Stimulated activated CD8-positive, alpha-beta memory T cell treated with anti-CD3 and anti-CD28 coated beads, Interleukin-7, amount 100 ng/mL, for 48 hours (primary cell): ENCODE data around the gene CRABP1.

Experiments
- DNase-seq, 2 donors: peaks; one replicate each; pipeline ENCODE4 v3.0.0-alpha.2; 2020; ENCODE audit warnings: low read depth in 1 of 2; ENCODE audit errors: extremely low read depth in 1 of 2

The CRABP1 gene

DNA sequence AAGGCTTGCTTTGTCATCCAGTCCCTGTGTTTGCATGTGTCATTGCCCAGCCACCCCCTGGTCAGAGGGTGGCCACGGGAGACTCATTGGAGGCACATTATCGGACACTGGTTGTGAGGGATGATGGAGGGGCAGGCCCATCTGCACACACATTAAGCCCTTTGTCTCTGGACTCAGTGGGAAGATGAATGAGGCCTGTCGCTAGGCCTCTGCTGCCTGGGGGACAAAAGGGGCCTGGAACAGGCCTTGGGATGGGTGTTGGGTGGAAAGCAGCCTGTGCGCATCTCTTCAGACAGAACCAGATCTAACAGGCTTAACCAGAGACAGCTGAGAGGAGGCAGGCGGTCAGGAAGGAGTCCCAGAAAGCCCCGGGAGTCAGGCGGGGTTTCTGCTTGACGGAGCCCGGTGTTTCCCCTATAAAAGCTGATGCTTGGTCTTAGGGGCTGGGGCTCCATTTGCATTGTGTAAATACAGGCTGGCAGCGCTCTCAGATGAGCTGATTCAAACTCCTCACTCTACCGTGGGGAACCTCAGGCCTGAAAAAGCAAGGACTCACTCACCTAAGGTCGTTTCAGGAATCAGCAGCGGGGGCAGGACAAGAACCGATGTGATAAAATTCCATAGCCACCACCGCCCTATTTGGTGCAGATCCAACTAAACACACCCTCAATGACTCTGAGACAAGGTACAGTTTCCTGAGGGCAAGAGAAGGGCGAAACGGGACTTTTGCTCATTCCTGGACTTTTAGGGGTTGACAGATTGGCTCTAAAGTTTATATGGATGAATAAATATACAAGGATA, 23.7 kb upstream of the CRABP1 start:
- no peak for DNase-seq

DNA sequence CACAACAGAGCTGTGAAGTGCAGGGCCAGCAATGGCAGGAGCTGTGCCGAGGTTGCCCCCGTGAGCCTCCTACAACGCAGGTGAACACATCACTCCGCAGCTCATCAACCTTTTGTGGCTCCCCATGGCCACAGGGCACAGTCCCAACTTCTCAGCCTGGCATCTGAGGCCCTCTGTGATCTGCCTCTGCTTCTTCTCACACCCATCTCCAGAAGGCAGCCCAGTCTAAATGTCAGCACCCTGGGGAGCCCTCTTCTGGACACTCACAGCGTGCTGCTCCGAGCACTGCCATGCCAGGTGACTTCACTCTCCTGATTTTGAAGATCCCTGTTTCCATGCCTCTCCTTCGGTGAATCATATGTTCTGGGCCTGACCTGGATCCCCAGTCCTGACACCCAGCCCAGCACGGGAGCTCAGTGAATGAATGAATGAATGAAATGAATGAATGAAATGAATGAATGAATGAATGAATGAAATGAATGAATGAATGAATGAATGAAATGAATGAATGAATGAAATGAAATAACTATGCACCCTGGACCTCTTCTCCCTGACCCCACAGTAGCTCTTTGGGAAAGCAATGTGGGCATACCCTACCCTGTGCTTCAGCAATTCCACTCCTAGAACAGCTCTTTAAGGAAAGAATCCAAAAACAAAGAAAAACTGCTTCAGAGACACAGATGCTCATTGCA, 22.9 kb upstream of the CRABP1 start:
- no peak for DNase-seq

DNA sequence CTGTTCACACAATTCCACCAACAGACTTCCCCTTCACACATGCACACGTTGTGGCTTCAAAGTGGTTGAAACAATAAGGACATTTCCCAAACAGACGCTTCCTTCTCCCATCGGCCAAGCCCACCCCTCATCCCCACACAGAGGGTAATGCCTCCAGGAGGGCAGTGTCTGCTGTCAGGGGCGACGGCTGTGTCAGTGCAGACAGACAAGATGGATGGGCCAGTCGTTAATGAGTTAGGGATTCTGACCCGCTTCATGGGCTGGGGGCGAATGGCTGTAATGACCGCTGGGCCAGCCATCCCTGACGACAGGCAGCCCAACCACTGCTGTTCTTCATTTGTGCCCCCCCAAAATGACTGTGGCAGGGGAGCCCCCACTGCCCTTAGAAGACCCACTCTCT, 20.6 kb upstream of the CRABP1 start:
- DNase-seq, result no peak

DNA sequence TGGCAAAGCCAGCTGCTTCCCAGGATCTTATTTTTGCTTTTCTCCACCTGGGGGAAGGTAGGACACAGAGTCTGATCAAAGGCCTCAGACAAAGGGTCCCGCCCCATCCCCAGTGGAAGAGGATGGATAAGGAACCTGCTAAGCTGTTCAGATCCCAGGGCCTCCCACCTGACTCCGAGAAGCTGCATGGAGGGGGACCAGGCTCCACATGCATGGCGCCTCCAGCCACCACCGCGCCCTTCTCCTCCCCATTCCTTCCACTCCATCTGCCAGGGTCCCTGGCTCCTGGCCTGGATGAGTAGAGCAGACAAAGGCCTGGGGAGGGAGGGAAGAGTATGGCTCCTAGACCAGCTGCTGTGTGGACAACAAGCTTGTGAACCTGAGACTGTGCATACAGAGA, 20.0 kb upstream of the CRABP1 start:
- DNase-seq, result no peak

DNA sequence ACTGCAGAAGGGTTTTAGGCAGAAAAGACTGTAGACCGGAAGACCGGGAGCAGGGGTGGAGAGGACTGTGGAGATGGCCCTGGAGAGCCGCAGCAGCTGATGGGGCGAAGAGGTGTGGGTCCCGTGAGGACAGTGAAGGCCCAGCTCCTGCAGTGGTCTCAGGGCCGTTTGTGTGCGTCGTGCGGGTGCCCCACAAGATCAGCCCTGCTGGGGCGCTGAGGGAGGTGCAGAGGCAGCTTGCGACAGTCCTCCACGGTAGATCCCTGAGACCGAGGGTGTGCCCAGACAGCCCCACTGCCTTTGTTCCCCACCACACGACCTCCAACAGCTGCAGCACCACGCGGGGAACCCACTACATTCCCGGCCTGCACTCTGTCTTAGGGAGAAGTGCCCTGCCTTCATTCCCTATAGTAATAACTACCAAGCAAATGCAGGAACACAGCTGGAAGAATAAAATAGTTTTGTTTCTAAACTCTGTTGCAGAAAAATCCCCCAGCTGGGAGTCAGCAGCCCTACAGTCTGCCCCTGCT, 19.0 kb upstream of the CRABP1 start:
- DNase-seq, result no peak

DNA sequence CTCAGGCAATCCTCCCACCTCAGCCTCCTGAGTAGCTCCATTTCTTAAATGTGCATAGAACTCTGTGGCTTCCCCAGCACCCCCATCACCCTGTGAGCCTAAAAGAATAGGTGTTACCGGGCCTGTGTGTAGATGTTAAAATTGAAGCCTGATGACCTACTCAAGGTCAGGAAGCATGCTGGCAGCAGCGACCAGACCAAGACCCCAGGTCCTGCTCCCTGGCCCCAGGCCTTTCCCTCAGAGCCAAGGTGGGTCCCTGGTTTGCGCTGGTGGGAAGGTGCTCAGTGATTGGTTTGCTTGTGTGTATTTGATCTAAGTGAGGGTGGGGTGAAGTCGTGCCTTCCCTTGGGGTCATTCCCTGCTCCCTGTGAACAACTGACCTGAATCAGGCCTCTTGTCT, 18.4 kb upstream of the CRABP1 start:
- no peak for DNase-seq

DNA sequence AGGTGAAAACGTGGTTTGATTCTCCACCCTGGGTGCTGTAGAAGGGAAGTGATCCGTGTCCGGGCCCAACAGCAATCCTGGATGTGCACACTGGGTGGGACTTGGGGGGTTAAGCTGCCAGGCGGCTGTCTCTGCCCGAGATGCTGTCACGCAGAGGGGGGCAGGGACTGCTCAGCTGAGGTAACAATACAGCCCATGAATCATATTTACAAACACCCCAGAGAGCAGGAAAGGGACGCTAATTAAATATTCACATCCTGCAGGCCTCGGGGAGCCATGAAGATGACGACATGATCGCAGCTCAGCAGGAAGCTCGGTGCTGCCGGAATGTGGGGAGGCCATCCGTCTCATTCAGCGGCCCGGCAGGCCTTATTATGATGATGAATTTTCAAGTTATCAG, 17.9 kb upstream of the CRABP1 start:
- DNase-seq, result no peak

DNA sequence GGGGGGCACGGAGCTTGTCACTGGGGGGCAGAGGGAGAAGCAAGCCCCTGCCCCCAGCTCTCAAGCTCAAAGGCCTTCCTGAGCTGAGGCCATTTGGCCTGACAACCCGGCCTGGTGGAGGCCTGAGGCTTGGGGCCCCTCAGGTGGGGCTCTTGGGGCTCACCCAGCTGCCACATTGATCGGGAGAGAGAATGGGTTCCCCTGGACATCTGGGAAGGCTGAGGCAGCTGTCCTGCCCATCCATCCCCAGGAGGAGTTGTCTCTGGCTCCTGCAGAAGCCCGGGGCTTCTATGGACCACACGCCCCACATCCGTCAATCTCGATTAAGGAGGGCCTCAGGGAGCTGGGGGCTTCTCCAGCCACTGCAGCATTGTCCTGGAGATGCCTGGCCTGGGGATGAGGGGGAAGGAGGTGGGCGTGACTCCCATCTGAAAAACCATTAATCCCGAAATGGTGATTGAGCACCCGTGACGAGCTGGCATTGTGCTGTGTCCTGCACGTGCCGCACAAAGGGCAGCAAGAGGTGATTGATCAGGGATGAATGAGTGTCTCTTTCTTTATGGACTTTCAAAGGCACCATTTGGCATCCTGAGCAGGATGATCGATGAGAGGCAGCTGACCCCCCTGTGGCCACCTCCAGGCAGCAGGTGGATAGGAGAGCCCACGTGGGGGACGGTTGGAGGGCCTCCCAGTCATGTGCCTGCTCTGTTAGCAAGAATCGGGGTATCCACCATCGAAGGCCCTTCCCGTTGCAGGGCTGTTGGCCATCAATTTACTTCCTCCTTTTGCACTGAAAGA, 17.2 kb upstream of the CRABP1 start:
- DNase-seq, result no peak

DNA sequence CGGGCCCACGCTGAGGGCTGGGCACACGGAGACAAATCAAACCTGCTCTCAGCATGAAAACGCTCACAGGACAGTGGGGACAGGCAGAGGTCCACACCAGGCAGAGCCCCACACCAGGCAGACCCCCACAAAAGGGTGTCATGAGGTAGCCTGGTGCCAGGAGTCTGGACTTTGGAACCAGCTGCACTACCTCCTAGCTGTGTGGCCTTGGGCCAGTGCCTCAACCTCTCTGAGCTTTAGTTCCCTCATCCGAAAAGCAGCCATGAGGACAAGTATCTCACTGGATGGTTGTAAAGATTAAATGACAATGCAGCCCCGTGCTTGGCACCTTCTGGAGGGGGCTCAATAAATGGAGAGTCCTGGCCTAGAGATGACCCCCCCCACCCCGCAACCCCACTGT, 16.5 kb upstream of the CRABP1 start:
- no peak for DNase-seq

DNA sequence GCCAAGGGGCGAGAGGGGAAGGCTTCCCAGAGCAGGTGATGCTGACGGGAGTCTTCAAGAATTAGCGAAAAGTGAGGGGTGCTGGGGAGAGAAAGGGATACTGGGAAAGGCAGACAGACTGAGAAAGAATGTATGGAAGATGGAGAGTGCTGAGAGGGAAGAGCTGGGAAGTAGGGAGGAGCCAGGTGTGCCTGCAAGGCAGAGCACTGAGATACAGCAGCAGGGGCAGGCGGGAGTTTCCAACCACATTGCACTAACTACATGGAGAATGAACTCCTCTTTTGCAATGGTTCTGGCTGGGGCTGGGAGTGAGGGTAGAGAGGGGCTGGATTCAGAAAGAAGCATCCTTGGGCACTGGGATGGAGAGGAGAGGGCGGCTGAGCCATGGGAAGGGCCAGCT, 16.0 kb upstream of the CRABP1 start:
- DNase-seq, result no peak

DNA sequence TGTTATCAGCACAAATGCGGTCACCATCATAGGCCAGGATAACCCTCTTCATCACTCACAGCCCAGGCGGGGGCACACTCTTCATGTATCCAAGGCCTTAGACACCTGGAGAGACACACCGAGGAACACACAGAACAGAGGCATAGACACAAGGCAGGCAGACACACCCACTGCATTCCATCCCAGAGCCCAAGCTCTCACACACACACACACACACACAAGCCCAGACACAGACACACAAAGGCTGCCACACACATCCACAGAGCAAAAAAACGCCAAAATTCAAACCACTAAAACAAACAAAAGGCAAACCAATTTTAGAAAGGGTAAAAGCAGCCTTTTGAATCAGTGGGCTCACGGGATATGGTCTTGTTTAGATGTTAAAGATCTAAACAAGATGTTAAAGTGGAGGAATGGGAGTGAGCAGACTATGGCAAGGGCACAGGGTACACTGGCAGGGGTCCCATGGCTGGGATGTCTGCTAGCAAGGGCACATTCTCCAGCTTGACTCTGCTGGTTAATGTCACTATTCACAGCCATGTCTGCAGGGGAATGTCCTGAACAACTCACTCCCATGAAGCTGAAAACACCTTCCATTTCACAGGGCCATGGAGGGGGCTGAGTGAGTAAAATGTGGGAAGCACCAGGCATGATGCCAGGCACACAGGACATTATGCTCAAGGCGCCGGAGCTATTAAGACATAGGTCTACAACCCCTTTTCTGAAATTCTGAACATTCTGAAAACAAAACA, 14.9 kb upstream of the CRABP1 start:
- no peak for DNase-seq

DNA sequence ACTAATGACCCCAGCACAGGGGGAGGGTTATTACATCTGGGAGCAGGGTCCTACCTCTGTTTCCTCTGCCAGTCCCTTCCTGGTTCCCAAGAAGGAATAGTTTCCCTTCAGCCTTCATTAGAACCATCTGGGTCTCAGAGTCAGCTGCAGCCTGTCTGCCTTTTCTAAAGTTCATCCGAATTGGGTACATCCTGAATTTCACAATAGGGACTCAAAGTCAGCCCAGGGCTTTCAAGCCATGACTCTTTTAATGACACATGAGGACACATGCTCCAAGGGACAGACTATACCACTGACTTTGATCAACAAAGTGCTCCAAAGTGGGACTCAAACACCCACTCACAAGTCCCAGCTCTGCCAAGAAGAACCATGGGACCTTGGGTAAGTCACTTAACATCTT, 12.7 kb upstream of the CRABP1 start:
- no peak for DNase-seq

DNA sequence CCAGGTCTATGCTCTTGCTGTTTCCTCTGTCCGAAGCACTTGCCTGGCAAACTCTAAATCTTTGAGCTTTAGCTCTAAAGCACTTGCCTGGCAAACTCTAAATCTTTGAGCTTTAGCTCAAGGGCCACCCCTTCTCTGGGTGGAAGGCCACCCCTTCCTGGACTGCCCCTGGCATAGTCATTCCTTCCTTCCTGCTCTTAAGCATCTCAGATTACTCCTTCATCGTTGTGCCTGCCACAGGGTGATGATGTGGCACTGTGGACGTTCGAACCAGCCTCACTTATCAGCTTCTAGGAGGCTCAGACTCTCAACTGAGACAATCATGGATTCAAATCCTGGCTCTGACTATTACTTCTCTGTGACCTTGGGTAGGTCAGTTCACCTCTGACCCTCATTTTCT, 10.5 kb upstream of the CRABP1 start:
- DNase-seq, result no peak

DNA sequence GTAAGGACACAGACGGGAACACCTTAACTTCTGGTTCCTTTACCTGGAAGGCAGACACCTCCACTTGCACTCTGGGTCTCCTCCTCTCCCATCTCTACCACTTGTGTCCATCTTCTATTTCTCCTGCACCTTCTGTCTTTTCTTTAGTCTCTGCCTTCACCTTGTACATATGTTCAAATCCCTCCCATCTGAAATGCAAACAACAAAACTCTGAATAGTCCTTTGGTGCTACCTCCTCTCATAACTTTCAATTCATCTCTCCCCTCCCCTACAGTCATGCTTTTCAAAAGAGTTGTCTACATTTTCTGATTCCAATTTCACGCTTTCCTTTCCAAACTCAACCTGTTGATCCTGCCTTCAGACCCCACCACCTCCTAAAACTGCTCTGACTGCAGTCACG, 5.3 kb upstream of the CRABP1 start:
- no peak for DNase-seq

DNA sequence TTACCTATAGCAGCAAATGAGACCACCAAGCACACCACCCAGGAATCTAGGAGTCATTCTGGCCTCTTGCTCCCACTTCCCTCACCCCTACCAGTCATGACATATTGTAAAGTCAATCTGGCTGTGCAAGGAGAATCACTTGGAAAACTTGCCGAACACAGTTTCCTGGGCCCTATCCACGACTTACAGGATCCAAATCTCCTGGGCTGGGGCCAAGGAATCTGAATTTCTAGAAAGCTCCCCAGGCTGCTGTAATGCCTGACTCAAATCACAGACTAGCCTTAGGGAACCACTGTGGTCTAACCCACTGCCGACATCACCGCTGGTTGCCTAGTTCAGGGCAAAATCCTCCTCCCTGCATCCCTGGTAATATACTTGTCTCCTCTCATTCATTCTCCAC, 4.2 kb upstream of the CRABP1 start:
- no peak for DNase-seq

DNA sequence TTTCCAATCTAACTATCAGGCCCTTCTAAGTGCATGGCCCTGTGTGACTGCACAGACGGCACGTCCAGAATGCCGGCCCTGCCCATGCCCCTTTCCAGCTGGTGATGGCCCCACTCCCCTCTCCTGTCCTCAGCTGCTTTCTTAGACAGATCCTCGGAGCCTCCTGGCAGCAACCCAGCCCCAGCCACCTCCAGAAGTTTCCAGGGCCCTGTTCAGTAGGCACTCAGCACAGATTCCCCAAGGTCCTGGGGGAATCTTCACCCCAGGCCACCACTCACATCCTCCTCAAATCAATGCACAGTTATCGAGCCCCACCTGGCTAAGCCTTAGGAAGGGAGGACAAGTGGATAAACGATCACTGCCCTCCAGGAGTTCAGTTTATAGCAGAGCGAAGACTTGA, 1.4 kb upstream of the CRABP1 start:
- no peak for DNase-seq

DNA sequence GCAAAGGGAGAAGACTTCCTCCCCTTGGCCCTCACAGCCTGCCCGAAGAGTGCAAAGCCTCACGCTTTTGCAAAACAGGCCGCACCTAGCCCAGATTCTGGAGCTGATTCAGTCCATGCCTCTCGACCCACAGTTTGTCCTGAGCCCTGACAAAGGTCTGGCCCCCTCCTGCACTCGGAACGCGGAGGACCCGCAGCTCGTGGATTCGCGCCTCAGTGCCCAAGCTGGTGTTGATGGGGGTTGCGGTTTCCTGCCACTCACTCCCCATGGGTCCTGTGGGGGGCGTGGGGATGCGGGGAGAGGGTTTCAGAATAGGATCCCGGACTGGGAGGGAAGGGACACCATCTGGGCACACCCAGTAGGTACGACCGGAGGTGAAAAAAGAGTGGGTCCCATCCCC, 594 bp upstream of the CRABP1 start:
- DNase-seq, result no peak

DNA sequence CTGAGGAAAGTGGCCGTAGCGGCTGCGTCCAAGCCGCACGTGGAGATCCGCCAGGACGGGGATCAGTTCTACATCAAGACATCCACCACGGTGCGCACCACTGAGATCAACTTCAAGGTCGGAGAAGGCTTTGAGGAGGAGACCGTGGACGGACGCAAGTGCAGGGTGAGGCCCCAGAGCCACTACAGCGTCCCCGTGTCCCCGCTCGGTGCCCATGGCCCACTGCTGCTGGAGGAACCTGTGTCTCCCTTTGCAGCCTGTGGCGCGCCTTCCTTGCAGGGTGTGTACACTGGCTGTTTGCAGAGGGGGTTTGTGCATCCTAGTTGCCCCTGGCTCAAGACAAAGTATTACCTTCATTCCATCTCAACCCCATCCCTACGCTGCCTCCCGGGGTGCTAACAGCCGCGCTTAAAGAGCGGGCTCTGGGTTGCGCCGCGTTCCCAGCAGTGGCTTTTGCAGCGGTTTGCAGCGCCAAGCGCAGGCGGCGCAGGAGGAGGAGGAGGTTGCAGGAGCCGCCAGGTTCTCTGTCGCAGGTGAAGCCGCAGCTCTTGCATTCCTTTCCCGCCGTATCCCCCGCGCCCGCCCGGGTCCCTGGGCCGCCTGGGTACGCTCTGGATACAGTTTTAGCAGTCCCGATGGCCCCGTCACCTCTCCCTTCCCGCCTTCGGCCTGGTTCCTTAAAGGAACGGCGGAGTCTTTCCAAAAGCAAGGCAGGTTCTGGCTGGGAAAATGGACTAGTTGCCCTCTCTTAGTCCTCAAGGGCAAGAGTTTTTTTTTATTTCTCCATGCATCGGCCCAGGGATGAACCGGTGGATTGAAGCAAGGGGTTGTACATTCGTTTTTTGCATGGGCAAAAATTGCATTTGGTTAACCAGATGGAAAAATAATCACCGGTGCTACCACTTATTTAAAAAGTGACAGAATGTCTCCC, 1.2 kb downstream of the CRABP1 start:
- no peak for DNase-seq

DNA sequence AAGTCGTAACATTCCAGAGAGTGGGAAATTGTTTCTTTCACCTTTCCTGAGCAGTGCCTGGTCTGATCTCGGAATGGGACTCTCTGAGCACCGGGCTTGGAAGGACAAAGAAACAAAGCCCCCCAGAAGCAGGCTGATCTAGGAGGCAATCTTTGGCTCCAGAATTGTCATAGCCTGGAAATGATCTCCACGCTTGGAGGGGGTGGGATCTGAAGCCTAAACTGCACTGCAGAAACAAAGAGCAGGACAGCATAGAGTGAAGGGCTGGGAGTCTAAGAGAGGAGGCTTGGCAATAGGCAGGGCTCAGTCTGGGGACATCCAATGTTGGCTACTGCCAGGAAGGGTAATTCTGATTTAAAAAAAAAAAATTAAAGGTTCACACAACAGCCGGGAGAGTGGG, 1.9 kb downstream of the CRABP1 start:
- DNase-seq, result no peak
